Effector memory CD4-positive, alpha-beta T cell (primary cell): ENCODE results near the gene HBA2.
"Not testable (repeated sequence)": the region's sequence is repeated elsewhere in the genome, so short reads cannot be mapped to it uniquely, and the experiment has no call there.

Source experiments
- DNase-seq, 3 donors: peaks; one replicate each; pipeline ENCODE4 v3.0.0-alpha.2; 2020
- H3K27ac ChIP-seq: 2 replicates; pipeline ENCODE4 v1.7.0; 2013; ENCODE audit warnings: mild to moderate bottlenecking, low read length, moderate library complexity; ENCODE audit not compliant: insufficient read depth, poor library complexity, severe bottlenecking
- H3K27me3 ChIP-seq: replicated peaks from 2 replicates; pipeline ENCODE4 v1.7.0; 2013; ENCODE audit warnings: mild to moderate bottlenecking, low read length; ENCODE audit not compliant: insufficient read depth, control insufficient read depth, poor library complexity, severe bottlenecking
- H3K36me3 ChIP-seq: 2 replicates; pipeline ENCODE4 v1.7.0; 2013; ENCODE audit warnings: mild to moderate bottlenecking, low read length, moderate library complexity; ENCODE audit not compliant: control insufficient read depth, insufficient read depth
- H3K4me1 ChIP-seq: 2 replicates; pipeline ENCODE4 v1.7.0; 2013; ENCODE audit warnings: low read length, mild to moderate bottlenecking; ENCODE audit not compliant: control insufficient read depth, insufficient read depth, poor library complexity, severe bottlenecking
- H3K4me3 ChIP-seq: 2 replicates; pipeline ENCODE4 v1.7.0; 2013; ENCODE audit warnings: low read length, low read depth, mild to moderate bottlenecking; ENCODE audit not compliant: insufficient read depth, poor library complexity, severe bottlenecking
- H3K9me3 ChIP-seq: 2 replicates; pipeline ENCODE4 v1.7.0; 2013; ENCODE audit warnings: mild to moderate bottlenecking, low read length, moderate library complexity; ENCODE audit not compliant: control insufficient read depth

Gene HBA2

GRCh38 chr16:142405-142967 is 30.2 kb upstream of the HBA2 start:
- no peaks in the 10 kb centered on the region for H3K4me1 ChIP-seq
- no peaks in the 10 kb centered on the region for H3K9me3 ChIP-seq
- no peak overlapping the region for H3K27ac ChIP-seq
- no peaks in the 10 kb centered on the region for H3K27me3 ChIP-seq
- H3K36me3 ChIP-seq: no peaks in the 10 kb centered on the region
- no peak for DNase-seq
- no peak overlapping the region for H3K4me3 ChIP-seq

- DNase-seq: no peak
- Histone ChIP-seq H3K36me3 (no peaks in the 10 kb centered on the region), H3K4me1 (no peaks in the 10 kb centered on the region), H3K9me3 (no peaks in the 10 kb centered on the region), H3K4me3 (no peak overlapping the region), H3K27me3 (no peaks in the 10 kb centered on the region), H3K27ac (no peak overlapping the region)
Observed at GRCh38 chr16:143047-143446, 29.6 kb upstream of the HBA2 start.

- H3K9me3 ChIP-seq: no peaks in the 10 kb centered on the region
- H3K36me3 ChIP-seq: no peaks in the 10 kb centered on the region
- no peak for DNase-seq
- H3K27me3 ChIP-seq: no peaks in the 10 kb centered on the region
- H3K4me3 ChIP-seq: no peak overlapping the region
- H3K27ac ChIP-seq: no peak overlapping the region
- H3K4me1 ChIP-seq: no peaks in the 10 kb centered on the region
Observed at GRCh38 chr16:143456-143855, 29.2 kb upstream of the HBA2 start.

- Histone ChIP-seq H3K4me1 (no peaks in the 10 kb centered on the region), H3K4me3 (no peak overlapping the region), H3K9me3 (no peaks in the 10 kb centered on the region), H3K36me3 (no peaks in the 10 kb centered on the region), H3K27ac (no peak overlapping the region), H3K27me3 (no peaks in the 10 kb centered on the region)
- DNase-seq: no peak
Observed at GRCh38 chr16:144797-145252, 27.9 kb upstream of the HBA2 start.

DNA sequence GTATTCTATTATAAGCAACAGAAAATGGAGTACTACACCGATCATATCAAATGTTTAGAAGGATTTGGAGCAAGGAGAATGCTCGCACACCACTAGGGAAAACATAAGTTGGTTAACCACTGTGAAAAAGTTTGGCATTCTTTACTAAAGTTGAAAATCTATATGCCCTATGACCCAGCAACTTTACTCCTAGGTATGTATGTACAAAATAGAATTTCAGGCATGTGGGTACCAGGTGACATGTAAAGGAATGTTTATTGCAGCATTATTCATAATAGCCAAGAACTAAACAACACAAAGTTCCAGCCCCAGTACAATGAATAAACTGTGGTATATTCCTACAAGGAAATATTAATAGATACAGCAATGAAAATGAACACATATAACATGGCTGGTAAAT is 26.0 kb upstream of the HBA2 start:
- Histone ChIP-seq H3K4me3 (no peak overlapping the region), H3K36me3 (no peaks in the 10 kb centered on the region), H3K9me3 (no peaks in the 10 kb centered on the region), H3K27me3 (no peaks in the 10 kb centered on the region), H3K27ac (no peak overlapping the region), H3K4me1 (no peaks in the 10 kb centered on the region)
- no peak for DNase-seq

DNA sequence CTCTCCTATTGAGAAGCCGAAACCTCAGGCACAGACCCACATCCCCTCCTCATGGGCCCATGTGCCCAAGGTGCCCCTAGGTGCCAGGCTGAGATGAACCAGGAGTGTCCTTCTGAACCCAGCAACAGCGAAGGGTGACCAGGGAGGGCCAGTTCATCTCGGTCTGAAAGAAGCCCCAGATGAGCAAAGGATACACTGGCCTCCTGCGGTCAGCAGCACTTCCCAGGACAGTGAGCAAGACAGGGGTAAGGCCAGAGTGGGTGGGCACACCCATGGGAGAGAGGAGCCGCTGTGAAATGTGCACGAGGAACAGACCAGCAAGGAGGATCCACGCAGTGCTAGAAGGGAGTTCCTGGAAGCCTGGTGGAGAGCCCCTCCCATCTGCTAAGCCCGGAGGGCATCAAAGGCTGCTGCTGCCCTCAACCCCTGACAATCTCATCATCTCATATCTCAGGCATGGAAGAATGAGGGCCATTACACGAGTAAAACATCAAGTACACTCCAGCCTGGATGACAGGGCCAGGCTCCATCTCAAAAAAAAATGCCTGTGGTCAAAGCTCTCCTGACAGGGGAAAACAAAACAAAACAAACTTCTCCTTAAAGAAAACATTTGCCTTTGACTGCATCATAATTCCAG is 23.5 kb upstream of the HBA2 start:
- no peak for DNase-seq
- Histone ChIP-seq H3K4me3 (no peak overlapping the region), H3K36me3 (no peaks in the 10 kb centered on the region), H3K27me3 (no peaks in the 10 kb centered on the region), H3K9me3 (no peaks in the 10 kb centered on the region), H3K4me1 (no peaks in the 10 kb centered on the region), H3K27ac (no peak overlapping the region)

DNA sequence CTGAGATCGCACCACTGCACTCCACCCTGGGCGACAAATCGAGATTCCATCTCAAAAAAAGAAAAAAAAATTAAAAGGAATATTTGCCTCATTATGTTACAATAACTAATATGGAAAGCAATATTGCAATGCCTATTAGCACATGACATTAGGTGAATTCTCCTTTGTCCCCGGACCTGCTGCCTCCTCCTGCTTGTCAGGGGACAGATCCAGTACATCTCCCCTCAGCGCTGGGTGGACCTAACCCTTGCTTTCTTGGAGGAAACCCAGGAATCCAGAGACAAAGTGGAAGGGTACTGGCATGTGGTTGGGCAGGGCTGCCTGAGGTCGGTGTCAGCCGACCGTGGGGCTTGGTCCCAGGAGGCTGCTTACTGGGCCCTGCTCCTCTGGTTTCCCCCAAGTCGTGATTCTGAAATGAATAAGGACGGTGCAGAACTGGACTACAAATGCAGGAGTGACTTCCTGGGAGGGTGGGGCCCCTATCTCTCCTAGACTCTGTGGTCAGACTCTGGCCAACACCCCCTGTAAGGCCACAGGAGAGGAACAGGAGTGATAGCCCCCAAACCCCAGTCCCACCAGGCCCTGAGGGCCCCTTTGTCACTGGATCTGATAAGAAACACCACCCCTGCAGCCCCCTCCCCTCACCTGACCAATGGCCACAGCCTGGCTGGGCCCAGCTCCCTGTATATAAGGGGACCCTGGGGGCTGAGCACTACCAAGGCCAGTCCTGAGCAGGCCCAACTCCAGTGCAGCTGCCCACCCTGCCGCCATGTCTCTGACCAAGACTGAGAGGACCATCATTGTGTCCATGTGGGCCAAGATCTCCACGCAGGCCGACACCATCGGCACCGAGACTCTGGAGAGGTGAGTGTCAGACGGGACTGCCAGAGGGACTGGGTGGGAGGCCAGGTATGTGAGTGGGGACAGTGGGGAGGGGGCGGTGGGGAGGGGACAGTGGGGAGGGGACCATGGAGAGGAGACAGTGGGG is 20.2 kb upstream of the HBA2 start, which contains the start of gene HBZ:
TSS of gene HBZ (plus strand) at position 504 of the 988 bp plus-strand sequence. CDS start at position 770, 266 bp downstream.
- H3K27ac ChIP-seq: no peak within 1 kb of the TSS
- H3K9me3 ChIP-seq: no peaks in the 10 kb centered on the region
- H3K4me3 ChIP-seq: no peak within 1 kb of the TSS
- peaks cover 7% of the 10 kb centered on the region for H3K4me1 ChIP-seq
- H3K36me3 ChIP-seq: no peaks in the 10 kb centered on the region
- no peak for DNase-seq
- peaks cover 6% of the 10 kb centered on the region for H3K27me3 ChIP-seq

GRCh38 chr16:153129-153521 is 19.6 kb upstream of the HBA2 start:
- H3K4me1 ChIP-seq, H3K4me3 ChIP-seq, H3K36me3 ChIP-seq, H3K9me3 ChIP-seq, H3K27ac ChIP-seq, H3K27me3 ChIP-seq, DNase-seq: not testable (repeated sequence)

- DNase-seq, H3K9me3 ChIP-seq, H3K36me3 ChIP-seq, H3K4me1 ChIP-seq, H3K4me3 ChIP-seq, H3K27ac ChIP-seq, H3K27me3 ChIP-seq: not testable (repeated sequence)
Observed at GRCh38 chr16:153550-154216, 19.0 kb upstream of the HBA2 start.
